Skin epidermis (tissue), 12 donors: ENCODE results near the gene RELT.
A peak's percentile ranks its signal among the peaks of the same experiment; 100 is the strongest.

Experiments used
- H3K27ac ChIP-seq, 21 experiments: fragments of 200-600 bp; sonication (generic) in 11 of 21; one replicate each; pipeline ENCODE4 v1.5.0; 2020; ENCODE audit warnings: mild to moderate bottlenecking in 3 of 21, inconsistent platforms in 2 of 21, moderate library complexity in 2 of 21
- H3K4me3 ChIP-seq, 7 experiments: fragments of 200-600 bp; sonication (generic) in 2 of 7; one replicate each; pipeline ENCODE4 v1.5.0; 2020; ENCODE audit warnings: inconsistent platforms in 2 of 7, mild to moderate bottlenecking in 2 of 7, moderate library complexity in 1 of 7

RELT gene

GRCh38 chr11:73376160-73376802 lies at the start of gene RELT:
RELT (plus strand) TSS chr11:73376399; CDS start chr11:73389137, 12,738 bp downstream.
- Histone ChIP-seq H3K4me3 (peak within 1 kb of the TSS; percentile 58 to 99 (median 82)), H3K27ac (peak within 1 kb of the TSS; percentile 60 to 95 (median 90))

- H3K4me3 ChIP-seq = no peak overlapping the region
- H3K27ac ChIP-seq = peak overlapping the region in 2 of 21 experiments; percentile 10 to 30
These were observed 49.0 kb upstream of the RELT start for GRCh38 chr11:73326929-73327811.

GRCh38 chr11:73327812-73328364 lies 48.3 kb upstream of the RELT start:
- no peak overlapping the region for H3K4me3 ChIP-seq
- peak overlapping the region in 2 of 21 experiments; percentile 16 to 25 for H3K27ac ChIP-seq

- H3K4me3 ChIP-seq = no peak overlapping the region
- H3K27ac ChIP-seq = peak overlapping the region in 6 of 21 experiments; percentile 4 to 54 (median 28)
These were observed 45.6 kb upstream of the RELT start for GRCh38 chr11:73330569-73331093.

- Histone ChIP-seq H3K27ac (peak overlapping the region in 10 of 21 experiments; percentile 7 to 54 (median 30)), H3K4me3 (no peak overlapping the region)
These were observed 44.9 kb upstream of the RELT start for GRCh38 chr11:73331138-73331916.

GRCh38 chr11:73333173-73333572 lies 43.0 kb upstream of the RELT start:
- Histone ChIP-seq H3K27ac (peak overlapping the region in 7 of 21 experiments; percentile 23 to 72 (median 50)), H3K4me3 (no peak overlapping the region)

- H3K27ac ChIP-seq = peak overlapping the region in 14 of 21 experiments; percentile 17 to 72 (median 51)
- no peak overlapping the region for H3K4me3 ChIP-seq
These were observed 42.4 kb upstream of the RELT start for GRCh38 chr11:73333640-73334383.

GRCh38 chr11:73334384-73335203 lies 41.6 kb upstream of the RELT start:
- H3K4me3 ChIP-seq = no peak overlapping the region

GRCh38 chr11:73335204-73335923 lies 40.8 kb upstream of the RELT start:
- Histone ChIP-seq H3K4me3 (no peak overlapping the region), H3K27ac (peak overlapping the region in 16 of 21 experiments; percentile 26 to 72 (median 54))

More at GRCh38 chr11:73334384-73335203, 41.6 kb upstream of the RELT start:
- peak overlapping the region in 19 of 21 experiments; percentile 17 to 72 (median 53) for H3K27ac ChIP-seq

- Histone ChIP-seq H3K4me3 (no peak overlapping the region), H3K27ac (no peak overlapping the region)
These were observed 38.4 kb upstream of the RELT start for GRCh38 chr11:73337846-73338245.

GRCh38 chr11:73338279-73338678 lies 37.9 kb upstream of the RELT start:
- H3K27ac ChIP-seq = no peak overlapping the region
- no peak overlapping the region for H3K4me3 ChIP-seq

GRCh38 chr11:73340164-73340563 lies 36.0 kb upstream of the RELT start:
- no peak overlapping the region for H3K4me3 ChIP-seq
- no peak overlapping the region for H3K27ac ChIP-seq

GRCh38 chr11:73342633-73343032 lies 33.6 kb upstream of the RELT start:
- Histone ChIP-seq H3K4me3 (peak overlapping the region in 3 of 7 experiments; percentile 6 to 35 (median 30)), H3K27ac (peak overlapping the region in 1 of 21 experiments; percentile 65)

GRCh38 chr11:73343076-73343873 lies 32.9 kb upstream of the RELT start:
- H3K4me3 ChIP-seq = peak overlapping the region in 3 of 7 experiments; percentile 6 to 35 (median 30)
- H3K27ac ChIP-seq = peak overlapping the region in 2 of 21 experiments; percentile 11 to 65

- Histone ChIP-seq H3K4me3 (no peak overlapping the region), H3K27ac (peak overlapping the region in 1 of 21 experiments; percentile 2)
These were observed 32.0 kb upstream of the RELT start for GRCh38 chr11:73344191-73344607.

- H3K4me3 ChIP-seq = no peak overlapping the region
- H3K27ac ChIP-seq = no peak overlapping the region
These were observed 30.6 kb upstream of the RELT start for GRCh38 chr11:73345481-73346160.
